HG02623 (cell line): ENCODE measurements around the gene DAPK1.

Experiments
- ATAC-seq: cut with Tn5 transposase; IDR thresholded peaks from one replicate; pipeline ENCODE4 v1.9.1; 2021; ENCODE audit warnings: moderate library complexity; ENCODE audit not compliant: unreplicated experiment

DAPK1 gene

GRCh38 chr9:87497604-87498045 is at the start of gene DAPK1:
DAPK1 (plus strand) TSS chr9:87497867; CDS start chr9:87499078, 1,211 bp downstream.
- no peak for ATAC-seq

GRCh38 chr9:87451149-87451548 is 46.5 kb upstream of the DAPK1 start:
- no peak for ATAC-seq

GRCh38 chr9:87455407-87455806 is 42.3 kb upstream of the DAPK1 start:
- ATAC-seq = no peak

GRCh38 chr9:87461256-87461655 is 36.4 kb upstream of the DAPK1 start:
- ATAC-seq = no peak

- ATAC-seq = peak; percentile 73
Observed at GRCh38 chr9:87464110-87464991, 33.3 kb upstream of the DAPK1 start.

- no peak for ATAC-seq
Observed at GRCh38 chr9:87464992-87465378, 32.7 kb upstream of the DAPK1 start.

- ATAC-seq = no peak
Observed at GRCh38 chr9:87465816-87466215, 31.9 kb upstream of the DAPK1 start.

- ATAC-seq = no peak
Observed at GRCh38 chr9:87467187-87467586, 30.5 kb upstream of the DAPK1 start.

GRCh38 chr9:87469793-87470465 is 27.7 kb upstream of the DAPK1 start:
- no peak for ATAC-seq

- no peak for ATAC-seq
Observed at GRCh38 chr9:87471746-87472145, 25.9 kb upstream of the DAPK1 start.

- ATAC-seq = no peak
Observed at GRCh38 chr9:87475463-87475862, 22.2 kb upstream of the DAPK1 start.

GRCh38 chr9:87478226-87478992 is 19.3 kb upstream of the DAPK1 start:
- no peak for ATAC-seq

- peak; percentile 86 for ATAC-seq
Observed at GRCh38 chr9:87479801-87480201, 17.9 kb upstream of the DAPK1 start.

- ATAC-seq = no peak
Observed at GRCh38 chr9:87481890-87482855, 15.5 kb upstream of the DAPK1 start.

- ATAC-seq = no peak
Observed at GRCh38 chr9:87490225-87490624, 7.4 kb upstream of the DAPK1 start.

- ATAC-seq = no peak
Observed at GRCh38 chr9:87490907-87491306, 6.8 kb upstream of the DAPK1 start.

GRCh38 chr9:87491523-87491922 is 6.1 kb upstream of the DAPK1 start:
- no peak for ATAC-seq

- ATAC-seq = no peak
Observed at GRCh38 chr9:87492642-87493041, 5.0 kb upstream of the DAPK1 start.

- ATAC-seq = no peak
Observed at GRCh38 chr9:87494970-87495471, 2.6 kb upstream of the DAPK1 start.

GRCh38 chr9:87497080-87497603 is 525 bp upstream of the DAPK1 start:
- no peak for ATAC-seq
